ENCODE data around the gene DMRTC2. TPM values are rescaled to one million over a fixed set of nuclear protein-coding genes. Genes with fewer than 3 reads are reported as not detected.

The DMRTC2 gene
- polyA plus RNA-seq, 1 of the 3 experiments (the other 2 are of a cell fraction) = not detected

- Histone ChIP-seq H3K79me2 (ENCODE audit: insufficient read depth) (peaks cover 9% of the 10 kb centered on the region; the same call in 1 of the 2 replicates), H3K9me3 (no peaks in the 10 kb centered on the region), H3K4me1 (ENCODE audit: control insufficient read depth in 1 of 2, insufficient read depth in 2 of 2, low read depth in 1 of 2, low read length in 1 of 2) (peaks cover 0 to under 1% of the 10 kb centered on the region in 2 experiments; a peak in 1 of 4 replicates), H4K20me1 (ENCODE audit: insufficient read depth) (peaks cover 17% of the 10 kb centered on the region), H3K36me3 (replicated peaks in 1 of 2; ENCODE audit: control insufficient read depth in 1 of 2, insufficient read depth in 2 of 2, low read length in 1 of 2) (peaks cover 17 to 34% of the 10 kb centered on the region in 2 experiments), H3K4me2 (no peak overlapping the region), H2AFZ (ENCODE audit: low read depth) (no peak overlapping the region), H3K4me3 (ENCODE audit: low read depth in 2 of 2, low read length in 1 of 2) (no peak overlapping the region), H3K27ac (ENCODE audit: low read depth in 2 of 2, low read length in 1 of 2) (no peak overlapping the region), H3K9me2 (no peaks in the 10 kb centered on the region), H3K27me3 (ENCODE audit: insufficient read depth) (no peaks in the 10 kb centered on the region), H3F3A (replicated peaks; ENCODE audit: insufficient read depth) (no peaks in the 10 kb centered on the region), H3K9ac (no peak overlapping the region)
- POLR2A ChIA-PET = interaction anchor here (1.6 kb wide), 1 partner anchor 20 kb away, joined by 3 read pairs; no protein-coding TSS in a partner anchor
- CTCF ChIA-PET = interaction anchor here (0.5 to 1.2 kb wide), 2 partner anchors 10 to 42 kb away, joined by 3 to 5 read pairs; no protein-coding TSS in a partner anchor
- WGBS (ENCODE audit: low lambda C conversion rate) = 95% methylated on average over 33 of the region's 34 CpGs
- DNase-seq = no peak
- TF ChIP-seq RXRA (IDR thresholded peaks at IDR 0.05; ENCODE audit: borderline replicate concordance, low read depth) (no peak), NRF1 (IDR thresholded peaks at IDR 0.05; ENCODE audit: low read depth, low read length) (no peak), TAF1 (IDR thresholded peaks at IDR 0.05; ENCODE audit: borderline replicate concordance, low read depth, low read length) (no peak), SIN3A (IDR thresholded peaks at IDR 0.05; ENCODE audit: borderline replicate concordance, low read depth, low read length) (no peak)
Measured at GRCh38 chr19:41892173-41892902, 47.5 kb downstream of the DMRTC2 start.

GRCh38 chr19:41893899-41894298, 49.1 kb downstream of the DMRTC2 start:
- Histone ChIP-seq H3F3A (replicated peaks; ENCODE audit: insufficient read depth) (no peaks in the 10 kb centered on the region), H3K4me1 (ENCODE audit: control insufficient read depth in 1 of 2, insufficient read depth in 2 of 2, low read depth in 1 of 2, low read length in 1 of 2) (no peaks in the 10 kb centered on the region), H3K79me2 (ENCODE audit: insufficient read depth) (0 out of 2 replicates have a peak, but pooled peaks cover 3% of the 10 kb centered on the region), H3K27me3 (ENCODE audit: insufficient read depth) (no peaks in the 10 kb centered on the region), H2AFZ (ENCODE audit: low read depth) (no peak overlapping the region), H3K36me3 (replicated peaks in 1 of 2; ENCODE audit: control insufficient read depth in 1 of 2, insufficient read depth in 2 of 2, low read length in 1 of 2) (peaks cover 17 to 47% of the 10 kb centered on the region in 2 experiments), H3K4me3 (ENCODE audit: low read depth in 2 of 2, low read length in 1 of 2) (no peak overlapping the region), H3K9me2 (no peaks in the 10 kb centered on the region), H3K27ac (ENCODE audit: low read depth in 2 of 2, low read length in 1 of 2) (no peak overlapping the region), H3K4me2 (no peak overlapping the region), H3K9me3 (no peaks in the 10 kb centered on the region), H3K9ac (no peak overlapping the region), H4K20me1 (ENCODE audit: insufficient read depth) (peaks cover 8% of the 10 kb centered on the region; the same call in 1 of the 2 replicates)
- DNase-seq = no peak
- ChIA-PET POLR2A (no interaction called here), CTCF (no interaction called here)
- TF ChIP-seq MXI1 (IDR thresholded peaks at IDR 0.05; ENCODE audit: low read depth, low read length) (no peak), POLR2AphosphoS5 (IDR thresholded peaks at IDR 0.05; ENCODE audit: low read depth, low read length) (no peak), ELF1 (IDR thresholded peaks at IDR 0.05) (no peak), FOSL2 (IDR thresholded peaks at IDR 0.05; ENCODE audit: borderline replicate concordance, low read depth) (no peak)
- WGBS (ENCODE audit: low lambda C conversion rate) = 78% methylated on average over 6 of the region's 6 CpGs

- Histone ChIP-seq H3K4me1 (ENCODE audit: control insufficient read depth in 1 of 2, insufficient read depth in 2 of 2, low read depth in 1 of 2, low read length in 1 of 2) (no peaks in the 10 kb centered on the region), H3K4me2 (no peak overlapping the region), H3K27me3 (ENCODE audit: insufficient read depth) (no peaks in the 10 kb centered on the region), H3K79me2 (ENCODE audit: insufficient read depth) (0 out of 2 replicates have a peak, but pooled peaks cover 3% of the 10 kb centered on the region), H3K27ac (ENCODE audit: low read depth in 2 of 2, low read length in 1 of 2) (no peak overlapping the region), H3K9me2 (no peaks in the 10 kb centered on the region), H3K9ac (no peak overlapping the region), H4K20me1 (ENCODE audit: insufficient read depth) (peaks cover 8% of the 10 kb centered on the region; the same call in 1 of the 2 replicates), H3K9me3 (no peaks in the 10 kb centered on the region), H3K4me3 (ENCODE audit: low read depth in 2 of 2, low read length in 1 of 2) (no peak overlapping the region), H3F3A (replicated peaks; ENCODE audit: insufficient read depth) (no peaks in the 10 kb centered on the region), H2AFZ (ENCODE audit: low read depth) (no peak overlapping the region), H3K36me3 (replicated peaks in 1 of 2; ENCODE audit: control insufficient read depth in 1 of 2, insufficient read depth in 2 of 2, low read length in 1 of 2) (peaks cover 18 to 45% of the 10 kb centered on the region in 2 experiments)
- CTCF ChIA-PET = interaction anchor here (0.7 kb wide), 1 partner anchor 153 kb away, joined by 3 read pairs; no protein-coding TSS in a partner anchor
- no peak for DNase-seq
- POLR2A ChIA-PET = no interaction called here
- TF ChIP-seq CHD2 (IDR thresholded peaks at IDR 0.05; ENCODE audit: low read length, partially characterized antibody) = no peak
- TF ChIP-seq USF2 (IDR thresholded peaks at IDR 0.05; ENCODE audit: borderline replicate concordance, low read depth, low read length) = no peak
- no peak for TF ChIP-seq REST (IDR thresholded peaks at IDR 0.05; ENCODE audit: low read depth, low read length)
- 91% methylated on average over 13 of the region's 14 CpGs for WGBS (ENCODE audit: low lambda C conversion rate)
Measured at GRCh38 chr19:41894350-41894749, 49.5 kb downstream of the DMRTC2 start.

All from SK-N-SH (cell line).